ENCODE data around the gene LRRC34.

The LRRC34 gene

DNA sequence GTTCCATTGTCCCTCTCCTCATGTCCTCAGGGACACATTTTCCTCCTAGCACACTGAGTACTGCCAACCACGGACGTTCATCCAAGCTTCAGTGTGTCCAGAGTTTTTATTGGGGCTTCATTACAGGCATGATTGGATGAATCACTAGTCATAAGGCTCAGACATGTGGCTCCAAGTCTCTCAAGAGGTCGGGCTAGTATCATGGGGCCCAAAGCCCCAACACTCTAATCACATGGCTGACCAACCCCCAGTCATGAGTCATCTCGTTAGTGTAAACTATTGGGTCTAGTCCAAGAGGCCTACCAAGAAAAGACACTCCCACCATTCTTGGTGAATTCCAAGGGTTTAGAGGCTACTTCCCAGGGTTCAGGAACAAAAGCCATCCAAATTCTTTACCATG is 52.2 kb downstream of the LRRC34 start:
- DNase-seq, result no peak

DNA sequence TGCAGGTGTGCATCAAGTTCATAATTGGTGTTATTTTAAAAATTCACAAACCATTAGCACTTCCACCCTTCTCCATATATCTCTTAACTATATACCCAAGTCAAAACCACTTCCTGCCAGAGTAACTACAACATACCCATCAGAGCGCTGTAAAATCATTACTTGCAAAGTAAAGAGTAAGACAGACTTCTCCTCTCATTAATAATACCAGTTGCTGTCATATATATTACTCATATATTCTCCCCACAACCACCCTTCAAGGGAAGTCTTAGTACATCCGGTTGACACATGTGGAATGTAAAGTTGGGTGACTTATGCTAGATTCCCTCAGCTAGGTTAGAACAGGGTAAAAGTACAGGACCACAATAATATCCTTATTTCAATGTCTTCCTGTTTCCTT is 53.4 kb downstream of the LRRC34 start:
- no peak for DNase-seq

DNA sequence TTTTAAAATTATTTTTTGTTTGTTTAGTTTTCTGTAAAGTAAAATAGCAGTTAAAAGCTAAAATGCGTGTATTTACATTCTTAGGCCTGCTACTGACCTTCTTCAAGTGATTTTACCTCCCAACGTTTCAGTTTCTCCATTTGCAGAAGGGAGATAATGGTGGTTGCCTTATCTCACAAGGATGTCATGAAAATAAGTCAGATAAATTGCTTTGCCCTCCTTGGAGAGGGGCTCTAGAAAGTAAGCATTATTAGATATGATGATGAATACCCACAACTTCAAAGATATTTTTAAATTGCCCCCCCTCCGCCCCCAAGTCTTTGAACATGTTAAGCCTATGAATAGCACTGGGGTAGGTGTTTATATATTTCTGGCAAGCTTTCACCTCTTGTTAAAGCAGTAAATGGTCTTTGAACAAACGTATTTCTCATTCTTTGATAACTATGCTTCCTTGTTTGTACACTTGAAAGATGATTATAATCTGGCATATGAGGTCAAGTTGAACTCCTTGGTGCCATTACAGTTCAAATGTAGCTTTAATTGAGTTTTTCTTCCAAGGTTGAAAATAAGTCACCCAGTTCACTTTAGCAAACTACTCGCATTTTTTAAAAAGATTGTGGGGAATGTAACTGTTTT is 54.2 kb downstream of the LRRC34 start:
- DNase-seq, result no peak

DNA sequence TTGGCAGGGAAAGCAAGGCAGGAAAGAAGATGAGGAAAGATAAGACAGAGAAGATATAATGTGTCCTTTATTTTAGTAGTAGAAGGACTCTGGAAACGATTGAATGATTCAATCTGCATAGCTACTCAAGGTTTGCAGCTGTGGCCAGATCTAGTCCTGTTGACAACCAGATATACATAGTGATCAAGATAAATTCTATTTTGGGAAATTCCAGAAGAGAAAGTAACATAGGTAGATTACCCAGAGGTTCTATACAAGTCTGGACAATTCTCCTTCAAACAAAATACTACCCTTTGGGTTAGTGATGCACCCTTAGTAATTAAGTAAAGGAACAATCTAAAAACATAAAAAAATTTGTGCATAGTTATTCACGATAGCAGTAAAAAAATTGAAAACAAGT is 57.2 kb downstream of the LRRC34 start:
- DNase-seq, result no peak

DNA sequence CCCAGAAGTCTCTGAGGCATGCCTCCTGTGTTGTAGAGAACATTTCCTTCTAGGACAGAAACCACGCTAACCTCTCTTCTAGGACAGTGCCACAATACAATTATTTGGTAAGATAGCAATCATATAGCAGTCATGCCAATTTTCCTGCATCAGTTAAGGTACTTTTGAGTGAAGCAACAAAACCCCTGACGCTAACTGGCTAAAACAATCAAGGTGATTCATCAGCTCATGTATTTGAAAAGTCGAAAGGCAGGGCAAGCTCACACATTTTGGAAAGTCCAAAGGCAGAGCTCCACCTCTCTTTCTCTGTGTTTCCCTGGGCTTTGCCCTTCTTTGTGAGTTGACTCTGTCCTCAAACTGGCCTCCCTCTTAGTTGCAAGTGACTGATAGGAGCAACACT is 58.0 kb downstream of the LRRC34 start:
- DNase-seq, result no peak

GRCh38 chr3:169751875-169752274 is 60.8 kb downstream of the LRRC34 start:
- no peak for DNase-seq

DNA sequence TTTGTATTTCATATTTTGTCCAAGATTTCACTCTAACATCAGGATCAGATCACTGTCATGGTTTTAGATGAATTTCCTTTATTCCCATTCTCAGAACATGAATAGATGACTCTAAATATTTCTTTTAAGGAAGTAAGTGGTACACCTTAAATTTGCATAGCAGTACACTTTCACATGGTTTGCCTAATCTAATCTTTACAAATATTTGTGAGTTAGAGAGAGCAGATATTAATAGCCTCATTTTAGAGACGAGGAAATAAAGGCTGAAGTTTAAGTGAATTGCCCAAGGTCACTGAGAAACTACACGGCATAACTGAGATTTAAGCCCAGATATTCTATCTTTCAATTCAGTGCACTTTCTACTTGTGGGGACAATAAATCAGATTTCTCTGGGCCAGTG is 62.0 kb downstream of the LRRC34 start:
- no peak for DNase-seq

- DNase-seq, result no peak
These were observed 64.0 kb downstream of the LRRC34 start for GRCh38 chr3:169748670-169749069.

DNA sequence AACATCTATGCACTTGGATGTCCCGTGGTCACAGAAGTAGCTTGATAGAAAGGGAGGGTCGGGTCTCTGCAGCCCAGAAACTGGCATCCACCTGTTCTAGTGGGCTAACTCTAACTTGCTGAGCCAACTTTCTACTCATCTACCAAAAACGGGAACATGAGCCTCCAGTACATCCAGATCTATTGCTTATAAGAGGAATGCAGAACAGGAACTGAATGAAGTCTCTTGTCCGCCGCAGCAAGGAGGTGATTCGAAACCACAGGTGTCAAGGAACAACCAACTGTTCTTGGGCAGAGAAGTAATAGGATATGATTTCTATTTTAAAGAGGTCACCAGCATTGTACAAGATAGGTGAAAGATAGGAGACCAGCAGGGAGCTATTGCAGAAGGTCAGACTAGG is 65.8 kb downstream of the LRRC34 start:
- no peak for DNase-seq

- DNase-seq, result no peak
These were observed 68.2 kb downstream of the LRRC34 start for GRCh38 chr3:169744366-169745054.

Data from GF-D8 (cell line).